Natural killer cell (primary cell): Measurements from ENCODE around the gene TOB2. TPM values are rescaled to one million over a fixed set of nuclear protein-coding genes. Genes with fewer than 3 reads are reported as not detected.

ENCODE experiments used
- ATAC-seq, 3 donors: fragments of 150-1000 bp in 2 of 3; fragments of 200-7000 bp in 1 of 3; cut with Tn5 transposase; 1 replicate in 1 of 3; 2 replicates in 2 of 3; pipeline ENCODE4 v1.10.0; 2021; ENCODE audit warnings: mild to moderate bottlenecking in 2 of 3, moderate library complexity in 2 of 3
- DNase-seq, 2 donors: peaks; one replicate each; pipeline versions ENCODE4 v3.0.0 to v3.0.0-alpha.2; 2013 to 2021; ENCODE audit warnings: mixed read lengths in 1 of 2
- H3K27ac ChIP-seq: one replicate; pipeline ENCODE4 v1.5.1; 2013; ENCODE audit warnings: mild to moderate bottlenecking, low read length
- H3K27me3 ChIP-seq: one replicate; pipeline ENCODE4 v1.6.1; 2013; ENCODE audit warnings: low read length; ENCODE audit not compliant: control insufficient read depth, insufficient read depth
- H3K36me3 ChIP-seq: one replicate; pipeline ENCODE4 v1.6.1; 2013; ENCODE audit warnings: low read length; ENCODE audit not compliant: control insufficient read depth, insufficient read depth
- H3K4me1 ChIP-seq: one replicate; pipeline ENCODE4 v1.6.1; 2013; ENCODE audit warnings: low read length; ENCODE audit not compliant: control insufficient read depth, insufficient read depth
- H3K4me3 ChIP-seq: one replicate; pipeline ENCODE4 v1.5.1; 2013; ENCODE audit warnings: low read length
- H3K9me3 ChIP-seq: one replicate; pipeline ENCODE4 v1.6.1; 2013; ENCODE audit warnings: low read length; ENCODE audit not compliant: control insufficient read depth, insufficient read depth
- H3K27ac Mint-ChIP-seq, 2 donors: one replicate each; pipeline ENCODE4 v1.8.0; 2022; ENCODE audit warnings: mild to moderate bottlenecking in 2 of 2, mixed read lengths in 2 of 2, moderate library complexity in 1 of 2
- H3K27me3 Mint-ChIP-seq, 2 donors: one replicate each; pipeline ENCODE4 v1.8.0; 2022; ENCODE audit warnings: low read depth in 2 of 2, mixed read lengths in 2 of 2
- H3K36me3 Mint-ChIP-seq: one replicate; pipeline ENCODE4 v1.8.0; 2022; ENCODE audit warnings: mixed read lengths
- H3K4me1 Mint-ChIP-seq, 2 donors: one replicate each; pipeline ENCODE4 v1.8.0; 2022; ENCODE audit warnings: mixed read lengths in 2 of 2
- H3K4me3 Mint-ChIP-seq: one replicate; pipeline ENCODE4 v1.8.0; 2022; ENCODE audit warnings: mild to moderate bottlenecking, moderate library complexity, mixed read lengths
- H3K9me3 Mint-ChIP-seq, 2 donors: one replicate each; pipeline ENCODE4 v1.8.0; 2022; ENCODE audit warnings: mixed read lengths in 2 of 2
- WGBS: methylation state at CpG from one replicate; pipeline ENCODE4 v1.1.7; 2013; ENCODE audit warnings: missing lambda C conversion rate; ENCODE audit not compliant: insufficient coverage; 5-methylcytosine and 5-hydroxymethylcytosine counted together
- intact Hi-C: fragments of 100-400 bp; cut with micrococcal nuclease; formaldehyde crosslinking; loops from one replicate; pipeline ENCODE4 v1.14.2; 2022
- total RNA-seq, 4 donors: library from RNA; stranded (reverse); fragments of 120-200 nt in 1 of 4; gene quantifications; one replicate each; pipeline versions ENCODE4 v1.2.3 to v1.2.4, GENCODE V29; 2013 to 2022
- TF ChIP-seq, protein P1 (sequence below): fragments of 200-600 bp; IDR thresholded peaks from one replicate; pipeline ENCODE4 v1.8.0; 2022; ENCODE audit warnings: antibody characterized with exemption

Gene TOB2
- total RNA-seq, 3 donors from 2014 or later (not counting 1 experiment from before 2014, with no cell fraction given), result 26.4 to 42.2 (median 32.6) TPM

DNA sequence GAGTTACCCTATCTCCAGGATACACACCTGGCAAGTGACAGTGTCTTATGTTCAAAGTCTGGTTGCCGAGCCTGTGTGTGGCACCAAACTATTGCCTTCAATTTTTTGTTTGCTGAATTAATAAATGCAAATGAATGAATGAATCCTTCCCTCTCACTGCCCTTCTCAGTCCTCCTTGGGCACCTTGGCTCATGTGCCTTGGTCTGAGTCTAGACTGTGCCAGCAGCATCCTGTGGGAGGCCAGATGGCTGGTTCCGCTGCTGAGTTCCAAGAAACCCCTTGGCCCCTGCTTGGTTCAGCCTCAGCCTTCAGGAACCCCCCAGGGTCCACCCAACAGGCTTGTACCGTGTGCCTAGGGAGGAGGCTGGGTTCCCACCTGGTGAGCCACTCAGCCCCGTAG, 31.0 kb downstream of the TOB2 start:
- TF ChIP-seq, protein P1, sequence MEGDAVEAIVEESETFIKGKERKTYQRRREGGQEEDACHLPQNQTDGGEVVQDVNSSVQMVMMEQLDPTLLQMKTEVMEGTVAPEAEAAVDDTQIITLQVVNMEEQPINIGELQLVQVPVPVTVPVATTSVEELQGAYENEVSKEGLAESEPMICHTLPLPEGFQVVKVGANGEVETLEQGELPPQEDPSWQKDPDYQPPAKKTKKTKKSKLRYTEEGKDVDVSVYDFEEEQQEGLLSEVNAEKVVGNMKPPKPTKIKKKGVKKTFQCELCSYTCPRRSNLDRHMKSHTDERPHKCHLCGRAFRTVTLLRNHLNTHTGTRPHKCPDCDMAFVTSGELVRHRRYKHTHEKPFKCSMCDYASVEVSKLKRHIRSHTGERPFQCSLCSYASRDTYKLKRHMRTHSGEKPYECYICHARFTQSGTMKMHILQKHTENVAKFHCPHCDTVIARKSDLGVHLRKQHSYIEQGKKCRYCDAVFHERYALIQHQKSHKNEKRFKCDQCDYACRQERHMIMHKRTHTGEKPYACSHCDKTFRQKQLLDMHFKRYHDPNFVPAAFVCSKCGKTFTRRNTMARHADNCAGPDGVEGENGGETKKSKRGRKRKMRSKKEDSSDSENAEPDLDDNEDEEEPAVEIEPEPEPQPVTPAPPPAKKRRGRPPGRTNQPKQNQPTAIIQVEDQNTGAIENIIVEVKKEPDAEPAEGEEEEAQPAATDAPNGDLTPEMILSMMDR, result no peak
- Mint-ChIP-seq H3K36me3 (no peaks in the 10 kb centered on the region), H3K27ac (peak overlapping the region; percentile 97 to 99), H3K4me1 (peaks cover 17 to 43% of the 10 kb centered on the region in 2 donors), H3K9me3 (no peaks in the 10 kb centered on the region), H3K27me3 (no peaks in the 10 kb centered on the region), H3K4me3 (peak overlapping the region; percentile 62)
- Histone ChIP-seq H3K9me3 (no peaks in the 10 kb centered on the region), H3K27me3 (no peaks in the 10 kb centered on the region), H3K4me3 (no peak overlapping the region), H3K4me1 (peaks cover 37% of the 10 kb centered on the region), H3K36me3 (no peaks in the 10 kb centered on the region), H3K27ac (peak overlapping the region; percentile 31)
- ATAC-seq, result no peak
- WGBS, result 94% methylated on average over 4 of the region's 4 CpGs
- intact Hi-C loops, result no loop called here
- DNase-seq, result no peak

DNA sequence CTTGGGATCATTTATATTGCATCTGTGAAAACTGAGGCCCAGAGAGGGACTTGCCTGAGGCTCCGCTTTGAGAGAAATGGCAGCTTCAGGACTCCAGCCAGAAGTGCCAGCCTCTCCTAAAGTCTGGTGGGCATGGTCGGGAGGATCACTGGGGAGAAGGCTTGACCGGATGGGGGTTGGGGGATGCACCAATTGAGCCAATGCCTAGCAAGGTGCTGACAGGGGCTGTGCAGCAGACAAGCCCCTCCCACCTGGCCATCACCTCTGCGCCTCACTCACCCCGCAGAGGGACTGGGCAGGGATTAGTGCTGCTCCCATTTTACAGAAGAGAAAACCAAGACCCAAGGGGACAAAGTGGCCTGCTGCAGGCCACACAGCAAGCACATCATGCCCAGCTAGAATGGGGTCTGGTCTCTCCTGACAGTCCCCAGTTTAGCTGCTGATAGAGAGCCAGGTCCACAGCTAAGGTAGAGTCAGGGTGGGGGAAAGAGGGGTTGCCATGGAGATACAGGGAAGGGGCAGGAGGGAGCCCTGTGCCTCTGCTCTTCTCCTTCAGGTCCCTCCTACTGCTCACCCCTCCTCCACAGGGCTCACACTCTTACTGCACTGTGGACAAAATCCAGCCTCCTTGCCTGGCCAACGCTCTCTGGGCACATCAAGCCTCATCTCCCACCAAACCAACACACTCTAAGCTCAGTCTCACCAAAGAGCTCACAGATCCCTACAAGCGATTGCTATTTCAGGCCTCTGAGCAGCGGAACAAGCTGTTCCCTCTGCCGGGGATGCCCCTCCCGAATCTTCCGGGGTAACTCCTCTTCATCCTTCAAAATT, 35.4 kb downstream of the TOB2 start:
- H3K27ac ChIP-seq, result peak overlapping the region; percentile 99
- ATAC-seq (no peak), DNase-seq (peak in 1 of 2 donors; percentile 19)
- H3K27me3 ChIP-seq, result no peaks in the 10 kb centered on the region
- Mint-ChIP-seq H3K27me3 (no peaks in the 10 kb centered on the region), H3K27ac (peak overlapping the region; percentile 97 to 99), H3K36me3 (no peaks in the 10 kb centered on the region), H3K9me3 (no peaks in the 10 kb centered on the region), H3K4me3 (no peak overlapping the region), H3K4me1 (peaks cover 17 to 38% of the 10 kb centered on the region in 2 donors)
- H3K9me3 ChIP-seq, result no peaks in the 10 kb centered on the region
- 94% methylated on average over 11 of the region's 11 CpGs for WGBS
- TF ChIP-seq, protein P1, result no peak
- H3K36me3 ChIP-seq, result no peaks in the 10 kb centered on the region
- intact Hi-C loops, result no loop called here
- peaks cover 37% of the 10 kb centered on the region for H3K4me1 ChIP-seq
- no peak overlapping the region for H3K4me3 ChIP-seq

DNA sequence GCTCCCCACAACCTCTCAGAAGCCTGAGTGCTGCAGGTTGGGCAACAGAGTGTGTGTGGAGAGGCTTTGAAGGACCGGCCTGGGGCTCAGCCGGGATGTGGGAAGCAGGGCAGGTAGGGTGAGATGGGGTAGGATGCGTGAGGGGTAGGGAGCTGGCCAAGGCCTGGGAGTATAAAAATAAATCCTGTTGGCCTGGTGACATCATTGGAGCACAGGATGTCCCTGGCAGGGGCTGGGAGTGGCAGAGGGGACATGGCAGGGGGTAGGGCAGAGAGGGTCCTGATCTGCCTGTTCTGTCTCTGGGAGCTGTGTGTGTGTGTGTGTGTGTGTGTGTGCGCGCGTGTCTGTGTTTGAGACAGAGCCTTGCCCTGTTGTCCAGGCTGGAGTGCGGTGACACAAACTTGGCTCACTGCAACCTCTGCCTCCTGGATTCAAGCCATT, 36.3 kb downstream of the TOB2 start:
- Mint-ChIP-seq H3K36me3 (no peaks in the 10 kb centered on the region), H3K27me3 (no peaks in the 10 kb centered on the region), H3K27ac (peak overlapping the region in 1 of 2 donors; percentile 99), H3K4me1 (peaks cover 17 to 33% of the 10 kb centered on the region in 2 donors), H3K9me3 (no peaks in the 10 kb centered on the region), H3K4me3 (no peak overlapping the region)
- Histone ChIP-seq H3K36me3 (no peaks in the 10 kb centered on the region), H3K27ac (peak overlapping the region; percentile 9), H3K4me3 (no peak overlapping the region), H3K27me3 (no peaks in the 10 kb centered on the region), H3K4me1 (peaks cover 31% of the 10 kb centered on the region), H3K9me3 (no peaks in the 10 kb centered on the region)
- ATAC-seq, result no peak
- TF ChIP-seq, protein P1, result no peak
- 96% methylated on average over 7 of the region's 7 CpGs for WGBS
- DNase-seq, result no peak
- intact Hi-C loops, result no loop called here
